Brain microvascular endothelial cell (primary cell): ENCODE measurements around the gene MT1X.
"Not testable (repeated sequence)": the region's sequence is repeated elsewhere in the genome, so short reads cannot be mapped to it uniquely, and the experiment has no call there.

Source experiments
- DNase-seq: peaks from one replicate; pipeline ENCODE4 v3.0.0-alpha.2; 2020
- H3K27ac ChIP-seq: fragments of 250-450 bp; sonication (Bioruptor Pico); 2 replicates; pipeline ENCODE4 v1.5.1; 2020; ENCODE audit warnings: mild to moderate bottlenecking, moderate library complexity
- H3K27me3 ChIP-seq: fragments of 250-450 bp; sonication (Bioruptor Pico); replicated peaks from 2 replicates; pipeline ENCODE4 v1.5.1; 2020; ENCODE audit warnings: mild to moderate bottlenecking
- H3K36me3 ChIP-seq: fragments of 250-450 bp; sonication (Bioruptor Pico); replicated peaks from 2 replicates; pipeline ENCODE4 v1.5.1; 2020; ENCODE audit warnings: mild to moderate bottlenecking
- H3K4me3 ChIP-seq: 2 replicates; pipeline ENCODE4 v1.5.1; 2011; ENCODE audit warnings: low read depth, mild to moderate bottlenecking, control low read depth, low read length, moderate library complexity
- in situ Hi-C: cut with HindIII; loops from 2 replicates; pipeline ENCODE4 v1.10.0; 2017; ENCODE audit warnings: low sequenced_read_pairs, low pct_ligation_motif_present
- TF ChIP-seq, protein P1 (sequence below): IDR thresholded peaks from 2 replicates; pipeline ENCODE4 v1.5.1; 2011; ENCODE audit warnings: low read depth, mild to moderate bottlenecking, moderate library complexity, low read length, control low read depth, inconsistent platforms; ENCODE audit errors: missing control alignments

The MT1X gene

DNA sequence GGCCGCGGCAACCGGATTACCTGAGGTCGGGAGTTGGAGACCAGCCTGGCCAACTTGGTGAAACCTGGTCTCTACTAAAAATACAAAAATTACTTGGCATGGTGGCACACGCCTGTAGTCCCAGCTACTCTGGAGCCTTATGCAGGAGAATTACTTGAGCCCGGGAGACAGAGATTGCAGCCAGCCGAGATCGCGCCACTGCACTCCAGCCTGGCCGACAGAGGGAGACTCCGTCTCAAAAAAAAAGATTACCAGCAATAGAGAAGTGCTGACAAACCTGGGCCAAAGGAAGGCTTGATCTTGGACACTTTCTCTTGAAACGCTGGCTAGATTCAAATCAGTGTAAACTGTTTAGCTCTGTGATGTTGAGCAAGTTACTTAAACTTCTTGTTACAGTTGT lies 8.3 kb upstream of the MT1X start:
- H3K27me3 ChIP-seq, result peaks cover 27% of the 10 kb centered on the region
- no peak overlapping the region for H3K4me3 ChIP-seq
- no peak overlapping the region for H3K27ac ChIP-seq
- TF ChIP-seq, protein P1, sequence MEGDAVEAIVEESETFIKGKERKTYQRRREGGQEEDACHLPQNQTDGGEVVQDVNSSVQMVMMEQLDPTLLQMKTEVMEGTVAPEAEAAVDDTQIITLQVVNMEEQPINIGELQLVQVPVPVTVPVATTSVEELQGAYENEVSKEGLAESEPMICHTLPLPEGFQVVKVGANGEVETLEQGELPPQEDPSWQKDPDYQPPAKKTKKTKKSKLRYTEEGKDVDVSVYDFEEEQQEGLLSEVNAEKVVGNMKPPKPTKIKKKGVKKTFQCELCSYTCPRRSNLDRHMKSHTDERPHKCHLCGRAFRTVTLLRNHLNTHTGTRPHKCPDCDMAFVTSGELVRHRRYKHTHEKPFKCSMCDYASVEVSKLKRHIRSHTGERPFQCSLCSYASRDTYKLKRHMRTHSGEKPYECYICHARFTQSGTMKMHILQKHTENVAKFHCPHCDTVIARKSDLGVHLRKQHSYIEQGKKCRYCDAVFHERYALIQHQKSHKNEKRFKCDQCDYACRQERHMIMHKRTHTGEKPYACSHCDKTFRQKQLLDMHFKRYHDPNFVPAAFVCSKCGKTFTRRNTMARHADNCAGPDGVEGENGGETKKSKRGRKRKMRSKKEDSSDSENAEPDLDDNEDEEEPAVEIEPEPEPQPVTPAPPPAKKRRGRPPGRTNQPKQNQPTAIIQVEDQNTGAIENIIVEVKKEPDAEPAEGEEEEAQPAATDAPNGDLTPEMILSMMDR, result peak; percentile 75
- in situ Hi-C loops, result no loop called here
- H3K36me3 ChIP-seq, result no peaks in the 10 kb centered on the region
- DNase-seq, result no peak

DNA sequence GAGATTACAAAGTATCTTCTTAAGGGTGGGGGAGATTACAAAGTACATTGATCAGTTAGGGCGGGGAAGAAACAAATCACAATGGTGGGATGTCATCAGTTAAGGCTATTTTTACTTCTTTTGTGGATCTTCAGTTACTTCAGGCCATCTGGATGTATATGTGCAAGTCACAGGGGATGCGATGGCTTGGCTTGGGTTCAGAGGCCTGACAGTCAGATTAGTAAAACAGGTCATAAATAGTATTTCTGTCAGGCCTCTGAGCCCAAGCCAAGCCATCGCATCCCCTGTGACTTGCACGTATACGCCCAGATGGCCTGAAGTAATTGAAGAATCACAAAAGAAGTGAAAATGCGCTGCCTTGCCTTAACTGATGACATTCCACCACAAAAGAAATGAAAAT lies 7.7 kb upstream of the MT1X start:
- H3K27ac ChIP-seq, H3K4me3 ChIP-seq, in situ Hi-C loops, DNase-seq, H3K36me3 ChIP-seq: not testable (repeated sequence)
- H3K27me3 ChIP-seq, result peaks cover 20% of the 10 kb centered on the region

DNA sequence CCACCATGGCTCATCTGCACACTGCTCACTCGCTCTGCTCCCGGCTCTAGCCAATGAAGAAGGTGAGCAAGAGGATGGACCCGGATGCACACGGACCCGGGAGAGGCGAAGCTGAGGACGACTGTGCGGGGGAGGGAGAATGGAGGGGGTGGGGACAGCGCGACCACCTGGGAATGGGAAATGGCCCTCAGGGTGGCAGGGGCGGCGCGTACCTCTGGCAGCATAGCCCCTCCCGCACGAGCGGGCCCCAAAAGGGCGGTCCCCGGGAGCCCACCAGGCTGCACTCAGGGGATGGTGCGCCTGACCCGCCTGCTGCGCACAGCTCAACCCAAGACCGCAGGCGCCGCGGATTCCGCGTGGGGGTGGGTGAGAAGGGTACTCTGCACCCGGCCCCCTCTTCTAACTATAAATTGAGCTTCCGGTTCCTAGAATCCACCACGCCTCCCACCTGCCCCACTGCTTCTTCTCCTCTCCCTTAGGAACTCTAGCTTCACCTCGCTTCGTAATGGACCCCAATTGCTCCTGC lies 6.5 kb upstream of the MT1X start:
- Histone ChIP-seq H3K36me3 (no peaks in the 10 kb centered on the region), H3K27me3 (peaks cover 8% of the 10 kb centered on the region), H3K4me3 (peak overlapping the region; percentile 20), H3K27ac (no peak overlapping the region)
- DNase-seq, result no peak
- in situ Hi-C loops, result no loop called here
- TF ChIP-seq, protein P1, result no peak

DNA sequence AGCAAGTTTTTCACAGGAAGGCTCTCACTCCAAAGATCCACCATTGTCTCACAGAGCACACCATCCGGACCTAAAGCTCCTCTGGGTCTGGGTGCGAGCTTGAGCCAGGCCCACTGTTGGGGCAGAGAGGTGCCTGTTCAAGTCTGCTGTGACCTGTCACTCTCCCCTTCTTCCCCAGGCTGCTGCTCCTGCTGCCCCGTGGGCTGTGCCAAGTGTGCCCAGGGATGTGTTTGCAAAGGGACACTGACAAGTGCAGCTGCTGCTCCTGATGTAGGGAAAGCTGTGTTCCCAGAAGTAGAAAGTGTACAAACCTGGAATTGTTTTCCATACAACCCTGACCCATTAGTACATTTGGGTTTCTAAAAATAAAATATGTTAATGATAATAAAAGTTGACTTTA lies 4.8 kb upstream of the MT1X start:
- Histone ChIP-seq H3K36me3 (no peaks in the 10 kb centered on the region), H3K27ac (no peak overlapping the region), H3K27me3 (peaks cover 7% of the 10 kb centered on the region), H3K4me3 (no peak overlapping the region)
- in situ Hi-C loops, result no loop called here
- DNase-seq, result no peak
- TF ChIP-seq, protein P1, result no peak

DNA sequence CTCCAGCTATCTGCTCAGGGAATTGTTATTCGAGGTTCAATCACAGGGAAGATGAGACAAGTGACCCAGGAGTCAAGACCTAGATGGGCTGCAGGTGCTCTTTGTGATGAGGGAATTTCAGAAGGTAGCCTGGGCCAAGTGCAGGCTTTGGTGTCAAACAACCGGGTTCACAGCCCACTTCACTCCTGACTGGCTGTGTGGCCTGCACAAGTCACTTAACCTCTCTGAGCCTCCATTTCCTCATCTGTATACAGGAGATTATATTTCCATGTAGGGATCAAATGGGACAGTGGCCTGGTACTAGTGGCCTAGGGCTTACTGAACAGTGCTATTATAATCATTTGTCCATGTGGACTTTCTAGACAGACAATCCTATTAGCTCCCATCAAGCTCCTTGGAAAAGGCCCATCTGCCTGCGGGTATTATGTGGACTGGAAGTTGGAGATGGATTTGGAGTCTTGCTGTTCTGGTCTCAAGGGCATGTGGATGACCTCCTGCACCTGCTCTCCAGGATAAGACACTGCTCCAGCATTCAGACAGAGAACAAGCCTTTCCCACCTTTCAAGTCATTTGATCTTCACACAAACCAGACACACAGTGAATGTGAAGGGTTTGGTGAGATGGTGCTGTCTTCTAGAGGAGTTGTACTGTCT lies 3.1 kb upstream of the MT1X start:
- H3K36me3 ChIP-seq, result no peaks in the 10 kb centered on the region
- no peak for DNase-seq
- H3K4me3 ChIP-seq, result no peak overlapping the region
- TF ChIP-seq, protein P1, result no peak
- in situ Hi-C loops, result no loop called here
- H3K27me3 ChIP-seq, result peaks cover 7% of the 10 kb centered on the region
- H3K27ac ChIP-seq, result no peak overlapping the region

DNA sequence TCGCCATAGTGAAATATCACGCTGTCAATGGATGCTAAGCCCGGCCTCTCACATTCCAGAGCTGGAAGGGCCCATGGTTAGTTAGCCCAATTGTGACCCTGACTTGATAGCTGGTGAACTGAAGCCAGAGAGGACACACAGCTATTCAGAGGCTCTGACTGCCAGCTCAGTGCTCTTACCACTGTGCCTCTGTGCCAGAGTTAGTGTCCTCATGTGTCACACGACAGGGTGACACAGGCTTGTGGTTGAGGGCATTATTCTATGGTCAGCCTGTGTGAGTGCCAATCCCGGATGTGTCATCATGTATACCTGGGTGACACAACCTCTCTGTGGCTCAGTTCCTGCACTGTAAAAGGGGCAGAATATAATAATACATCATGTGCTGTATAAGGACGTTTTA lies 2.5 kb upstream of the MT1X start:
- Histone ChIP-seq H3K27ac (no peak overlapping the region), H3K27me3 (peaks cover 7% of the 10 kb centered on the region), H3K36me3 (no peaks in the 10 kb centered on the region), H3K4me3 (no peak overlapping the region)
- in situ Hi-C loops, result no loop called here
- TF ChIP-seq, protein P1, result no peak
- no peak for DNase-seq
